Gastrocnemius medialis (tissue), 4 donors: ENCODE data around the gene HBM.

Source experiments
- CTCF ChIP-seq, 5 experiments: fragments of 450-650 bp in 3 of 5; fragments of 200-600 bp in 2 of 5; sonication (generic) in 2 of 5; IDR thresholded peaks in 4 of 5; conservative IDR thresholded peaks in 1 of 5; 1 replicate in 4 of 5; 2 replicates in 1 of 5; pipeline ENCODE4 v1.5.1; 2016 to 2019; ENCODE audit warnings: antibody characterized with exemption in 5 of 5, mild to moderate bottlenecking in 3 of 5, moderate library complexity in 3 of 5
- POLR2A ChIP-seq, 2 donors: fragments of 450-650 bp; IDR thresholded peaks; one replicate each; pipeline ENCODE4 v1.6.1; 2017; ENCODE audit warnings: antibody characterized with exemption in 2 of 2, mild to moderate bottlenecking in 2 of 2, moderate library complexity in 2 of 2

GRCh38 chr16:149024-149660 is 16.6 kb upstream of the HBM start:
- TF ChIP-seq CTCF (IDR thresholded peaks at IDR 0.05 in 4 of 5, conservative IDR thresholded peaks at IDR 0.05 in 1 of 5) (no peak), POLR2A (IDR thresholded peaks at IDR 0.05) (no peak)
